OCI-LY7 (cell line): ENCODE data around the gene ANO10. TPM values are rescaled to one million over a fixed set of nuclear protein-coding genes. Genes with fewer than 3 reads are reported as not detected.
"Not testable (repeated sequence)": the region's sequence is repeated elsewhere in the genome, so short reads cannot be mapped to it uniquely, and the experiment has no call there.

Experiments used
- BruUV-seq: library from RNA; stranded (reverse); fragments of 400-500 nt; replicated peaks from 2 replicates; lab custom pipeline; 2021; lab: Mats Ljungman, UMichigan
- CTCF ChIA-PET: fragments of 300-600 bp; sonication (Branson Sonifier 250); formaldehyde crosslinking; loops from one replicate; lab custom pipeline; 2022; ENCODE audit warnings: antibody characterized with exemption; ENCODE audit not compliant: unreplicated experiment; lab: Charles Lee
- POLR2A ChIA-PET: fragments of 300-600 bp; sonication (Branson Sonifier 250); formaldehyde crosslinking; loops from one replicate; lab custom pipeline; 2022; ENCODE audit warnings: antibody characterized with exemption; lab: Charles Lee
- DNase-seq: peaks from one replicate; pipeline ENCODE4 v3.0.0-alpha.2; 2015; ENCODE audit warnings: low spot score
- H2AFZ ChIP-seq: fragments of 200-600 bp; sonication (generic), shearing (Covaris generic); 2 replicates; pipeline ENCODE4 v1.6.1; 2014; ENCODE audit warnings: mild to moderate bottlenecking, antibody characterized with exemption, low read length, moderate library complexity
- H3K27ac ChIP-seq: fragments of 200-600 bp; sonication (generic); 2 replicates; pipeline ENCODE4 v1.5.1; 2014; ENCODE audit warnings: mixed run types, low read depth, mild to moderate bottlenecking, moderate library complexity, low read length, inconsistent platforms; ENCODE audit not compliant: poor library complexity, severe bottlenecking
- H3K36me3 ChIP-seq: fragments of 200-600 bp; sonication (generic); 2 replicates; pipeline ENCODE4 v1.6.1; 2014; ENCODE audit warnings: mild to moderate bottlenecking, antibody characterized with exemption, low read length, moderate library complexity, mixed read lengths; ENCODE audit not compliant: insufficient read depth
- H3K4me1 ChIP-seq: fragments of 200-600 bp; sonication (generic); 2 replicates; pipeline ENCODE4 v1.5.1; 2014; ENCODE audit warnings: mild to moderate bottlenecking, low read length; ENCODE audit not compliant: insufficient read depth, poor library complexity, severe bottlenecking
- H3K4me2 ChIP-seq: fragments of 200-600 bp; sonication (generic); 2 replicates; pipeline ENCODE4 v1.6.1; 2014; ENCODE audit warnings: mild to moderate bottlenecking, low read length
- H3K4me3 ChIP-seq: fragments of 200-600 bp; sonication (generic); 2 replicates; pipeline ENCODE4 v1.5.1; 2014; ENCODE audit warnings: mild to moderate bottlenecking, low read depth, low read length; ENCODE audit not compliant: poor library complexity, severe bottlenecking
- H3K79me2 ChIP-seq: fragments of 200-600 bp; sonication (generic); 2 replicates; pipeline ENCODE4 v1.6.1; 2016; ENCODE audit warnings: low read depth, mild to moderate bottlenecking, low read length, moderate library complexity, mixed read lengths; ENCODE audit not compliant: insufficient read depth
- H3K9me2 ChIP-seq: fragments of 200-600 bp; sonication (generic); 2 replicates; pipeline ENCODE4 v1.6.1; 2016; ENCODE audit warnings: mild to moderate bottlenecking, low read length, mixed read lengths; ENCODE audit not compliant: insufficient read depth
- H3K9me3 ChIP-seq: fragments of 200-600 bp; sonication (generic); 2 replicates; pipeline ENCODE4 v1.6.1; 2014; ENCODE audit warnings: mild to moderate bottlenecking, mixed run types, low read length, mixed read lengths
- H4K20me1 ChIP-seq: fragments of 200-600 bp; sonication (generic); 2 replicates; pipeline ENCODE4 v1.6.1; 2014; ENCODE audit warnings: mild to moderate bottlenecking, antibody characterized with exemption, low read length, moderate library complexity, mixed read lengths; ENCODE audit not compliant: insufficient read depth
- CTCF ChIP-seq: fragments of 200-600 bp; sonication (generic); conservative IDR thresholded peaks from 2 replicates; pipeline ENCODE4 v1.5.1; 2014; ENCODE audit warnings: mild to moderate bottlenecking, antibody characterized with exemption, low read length, moderate library complexity, mixed read lengths
- EZH2phosphoT487 ChIP-seq: fragments of 200-600 bp; sonication (generic); IDR thresholded peaks from 2 replicates; pipeline ENCODE4 v1.6.1; 2018; ENCODE audit warnings: low read depth, borderline replicate concordance, mild to moderate bottlenecking, mixed run types, antibody characterized with exemption, low read length, moderate library complexity, mixed read lengths
- intact Hi-C: fragments of 100-400 bp; cut with micrococcal nuclease; formaldehyde crosslinking; loops from one replicate; pipeline ENCODE4 v1.10.0; 2022; ENCODE audit not compliant: unreplicated experiment
- total RNA-seq, 2 experiments: library from RNA; depleted of rRNA in 1 of 2; stranded (reverse); fragments of >200 nt in 1 of 2; shearing (Covaris generic) in 1 of 2; gene quantifications; 2 replicates each; pipeline ENCODE4 v1.2.3, GENCODE V29; 2014 to 2022

The ANO10 gene
- total RNA-seq, 2 experiments from 2014 or later = 2.2 to 5.8 TPM

- no peak for TF ChIP-seq CTCF
- no peak for TF ChIP-seq EZH2phosphoT487
- no TSS peak for BruUV-seq
- no peaks in the 10 kb centered on the region for H3K79me2 ChIP-seq
- H3K4me1 ChIP-seq = no peaks in the 10 kb centered on the region
- H4K20me1 ChIP-seq = no peaks in the 10 kb centered on the region
- H3K9me3 ChIP-seq = no peaks in the 10 kb centered on the region
- DNase-seq = no peak
- H3K27ac ChIP-seq = no peak overlapping the region
- CTCF ChIA-PET = no interaction called here
- no peak overlapping the region for H3K4me2 ChIP-seq
- no peaks in the 10 kb centered on the region for H3K36me3 ChIP-seq
- intact Hi-C loops = no loop called here
- no peaks in the 10 kb centered on the region for H3K9me2 ChIP-seq
- no peak overlapping the region for H3K4me3 ChIP-seq
- H2AFZ ChIP-seq = no peak overlapping the region
- POLR2A ChIA-PET = no interaction called here
These were observed 260.7 kb downstream of the ANO10 start for GRCh38 chr3:43361077-43361476.

DNA sequence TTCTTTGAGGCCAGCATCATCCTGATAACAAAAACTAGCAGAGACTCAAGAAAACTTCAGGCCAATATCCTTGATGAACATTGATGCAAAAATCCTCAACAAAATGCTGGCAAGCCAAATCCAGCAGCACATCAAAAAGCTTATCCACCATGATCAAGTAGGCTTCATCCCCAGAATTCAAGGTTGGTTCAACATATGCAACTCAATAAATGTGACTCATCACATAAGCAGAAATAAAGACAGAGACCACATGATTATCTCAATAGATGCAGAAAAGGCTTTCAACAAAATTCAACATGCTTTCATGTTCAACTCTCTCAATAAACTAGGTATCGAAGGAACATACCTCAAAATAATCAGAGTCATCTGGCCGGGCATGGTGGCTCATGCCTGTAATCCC, 265.8 kb downstream of the ANO10 start:
- H3K36me3 ChIP-seq, POLR2A ChIA-PET, H3K9me2 ChIP-seq, H3K4me3 ChIP-seq, H3K4me2 ChIP-seq, H2AFZ ChIP-seq, DNase-seq, H3K4me1 ChIP-seq, intact Hi-C loops, H3K79me2 ChIP-seq, H3K27ac ChIP-seq, H4K20me1 ChIP-seq, CTCF ChIA-PET, BruUV-seq: not testable (repeated sequence)
- H3K9me3 ChIP-seq = peaks cover 10% of the 10 kb centered on the region

- H3K9me2 ChIP-seq = no peaks in the 10 kb centered on the region
- ChIA-PET POLR2A (no interaction called here), CTCF (no interaction called here)
- no peaks in the 10 kb centered on the region for H3K4me1 ChIP-seq
- H3K9me3 ChIP-seq = peaks cover 10% of the 10 kb centered on the region
- H3K4me2 ChIP-seq = no peak overlapping the region
- no peak overlapping the region for H3K27ac ChIP-seq
- no peak overlapping the region for H2AFZ ChIP-seq
- no peak for TF ChIP-seq EZH2phosphoT487
- no peak for TF ChIP-seq CTCF
- no TSS peak for BruUV-seq
- intact Hi-C loops = no loop called here
- no peak overlapping the region for H3K4me3 ChIP-seq
- DNase-seq = no peak
- H3K36me3 ChIP-seq = peaks cover 17% of the 10 kb centered on the region; the same call in 1 of the 2 replicates
- H3K79me2 ChIP-seq = no peaks in the 10 kb centered on the region
- H4K20me1 ChIP-seq = no peaks in the 10 kb centered on the region
These were observed 267.7 kb downstream of the ANO10 start for GRCh38 chr3:43353923-43354670.
